Small intestine (tissue), 7 donors: Measurements from ENCODE around the gene RNF150. TPM values are rescaled to one million over a fixed set of nuclear protein-coding genes. Genes with fewer than 3 reads are reported as not detected.

Experiments
- DNase-seq, 2 donors: peaks; one replicate each; pipeline versions ENCODE4 v3.0.0 to v3.0.0-alpha.2; 2013
- FAIRE-seq: peaks from 2 replicates; lab custom pipeline; 2012; peaks lifted over from hg19 to GRCh38; lab: Jason Lieb, UNC
- H3K27ac ChIP-seq, 3 donors: one replicate each; pipeline ENCODE4 v1.5.1; 2013; ENCODE audit warnings: low read length in 2 of 3, mild to moderate bottlenecking in 2 of 3, control low read depth in 1 of 3, inconsistent platforms in 1 of 3, low read depth in 1 of 3, moderate library complexity in 1 of 3
- H3K27me3 ChIP-seq, 3 donors: one replicate each; pipeline ENCODE4 v1.6.1; 2013; ENCODE audit warnings: low read length in 3 of 3, inconsistent platforms in 1 of 3; ENCODE audit not compliant: control insufficient read depth in 3 of 3, insufficient read depth in 3 of 3
- H3K36me3 ChIP-seq, 3 donors: one replicate each; pipeline ENCODE4 v1.6.1; 2013; ENCODE audit warnings: low read length in 3 of 3, inconsistent platforms in 1 of 3, low read depth in 1 of 3, mild to moderate bottlenecking in 1 of 3, moderate library complexity in 1 of 3; ENCODE audit not compliant: control insufficient read depth in 3 of 3, insufficient read depth in 2 of 3
- H3K4me1 ChIP-seq, 3 donors: one replicate each; pipeline ENCODE4 v1.6.1; 2013; ENCODE audit warnings: low read length in 2 of 3, inconsistent platforms in 1 of 3, low read depth in 1 of 3, mild to moderate bottlenecking in 1 of 3, moderate library complexity in 1 of 3; ENCODE audit not compliant: control insufficient read depth in 3 of 3, insufficient read depth in 2 of 3
- H3K4me3 ChIP-seq, 3 donors: one replicate each; pipeline ENCODE4 v1.5.1; 2013; ENCODE audit warnings: low read length in 3 of 3, control low read depth in 1 of 3, inconsistent platforms in 1 of 3, low read depth in 1 of 3, mild to moderate bottlenecking in 1 of 3, moderate library complexity in 1 of 3
- H3K9me3 ChIP-seq, 2 donors: one replicate each; pipeline ENCODE4 v1.6.1; 2013; ENCODE audit warnings: low read depth in 1 of 2, low read length in 1 of 2; ENCODE audit not compliant: control insufficient read depth in 2 of 2, insufficient read depth in 1 of 2
- WGBS, 3 donors: extraction: QIAGEN DNeasy Blood & Tissue Kit; methylation state at CpG; one replicate each; pipeline ENCODE4 v1.1.7; 2013; 5-methylcytosine and 5-hydroxymethylcytosine counted together
- polyA plus RNA-seq, 4 donors: library from polyadenylated mRNA; stranded (reverse) in 3 of 4; unstranded in 1 of 4; fragments of 200-250 nt in 3 of 4; fragments of 120-200 nt in 1 of 4; gene quantifications; one replicate each; pipeline versions ENCODE4 v1.2.1 to v1.2.3, GENCODE V29; 2013
- donor health status: healthy with polysubstance abuse.
- donor health status: control.
- donor health status: control.
- donor health status: Bipolar disorder and iron deficiency.
- donor health status: healthy.

RNF150 gene
- polyA plus RNA-seq, 4 donors, result 0.27 to 2.3 (median 1.1) TPM; not detected in 1

- no peaks in the 10 kb centered on the region for H3K4me1 ChIP-seq
- H3K27me3 ChIP-seq, result peaks cover 0 to 5% (median 0%) of the 10 kb centered on the region in 3 donors
- 73 to 88% (median 79%) methylated on average over 3 of the region's 3 CpGs for WGBS, 3 donors
- H3K9me3 ChIP-seq, result no peaks in the 10 kb centered on the region
- no peak overlapping the region for H3K4me3 ChIP-seq
- FAIRE-seq, result no peak
- DNase-seq, result no peak
- H3K36me3 ChIP-seq, result no peaks in the 10 kb centered on the region
- H3K27ac ChIP-seq, result no peak overlapping the region
Measured at GRCh38 chr4:141140391-141141200, 7.3 kb upstream of the RNF150 start.

GRCh38 chr4:141133999-141134995 lies 1.0 kb upstream of the RNF150 start:
- 45 to 53% (median 49%) methylated on average over 11 of the region's 11 CpGs for WGBS, 3 donors
- DNase-seq, result peak in 1 of 2 donors; percentile 5
- Histone ChIP-seq H3K4me3 (no peak overlapping the region), H3K27me3 (peaks cover 2 to 31% (median 11%) of the 10 kb centered on the region in 3 donors), H3K36me3 (no peaks in the 10 kb centered on the region), H3K4me1 (no peaks in the 10 kb centered on the region), H3K27ac (no peak overlapping the region), H3K9me3 (no peaks in the 10 kb centered on the region)
- FAIRE-seq, result no peak

GRCh38 chr4:141132709-141133145 lies 542 bp downstream of the RNF150 start:
- WGBS, 3 donors, result 1% methylated on average over 21 to 42 of the region's 42 CpGs
- H3K4me1 ChIP-seq, result no peaks in the 10 kb centered on the region
- peaks cover 2 to 33% (median 11%) of the 10 kb centered on the region in 3 donors for H3K27me3 ChIP-seq
- peak overlapping the region; percentile 44 to 59 (median 49) for H3K4me3 ChIP-seq
- no peaks in the 10 kb centered on the region for H3K9me3 ChIP-seq
- H3K36me3 ChIP-seq, result no peaks in the 10 kb centered on the region
- H3K27ac ChIP-seq, result peak overlapping the region in 2 of 3 donors; percentile 24 to 42
- FAIRE-seq (no peak), DNase-seq (no peak)

- peak overlapping the region in 1 of 3 donors; percentile 28 for H3K27ac ChIP-seq
Measured at GRCh38 chr4:141132072-141132708, 1.1 kb downstream of the RNF150 start.

GRCh38 chr4:141131723-141132071 lies 1.6 kb downstream of the RNF150 start:
- Histone ChIP-seq H3K27ac (no peak overlapping the region), H3K4me1 (no peaks in the 10 kb centered on the region), H3K36me3 (no peaks in the 10 kb centered on the region), H3K9me3 (no peaks in the 10 kb centered on the region), H3K27me3 (peaks cover 2 to 33% (median 11%) of the 10 kb centered on the region in 3 donors), H3K4me3 (peak overlapping the region in 1 of 3 donors; percentile 59)
- FAIRE-seq (no peak), DNase-seq (no peak)
- 26 to 37% (median 33%) methylated on average over 8 of the region's 8 CpGs for WGBS, 3 donors

More at GRCh38 chr4:141132072-141132708, 1.1 kb downstream of the RNF150 start:
- H3K4me3 ChIP-seq, result peak overlapping the region; percentile 14 to 59 (median 49)
- H3K9me3 ChIP-seq, result no peaks in the 10 kb centered on the region
- peak in 1 of 2 donors; percentile 39 for DNase-seq
- no peak for FAIRE-seq
- WGBS, 3 donors, result 2 to 7% (median 7%) methylated on average over 48 to 64 of the region's 64 CpGs
- H3K27me3 ChIP-seq, result peaks cover 2 to 33% (median 11%) of the 10 kb centered on the region in 3 donors
- no peaks in the 10 kb centered on the region for H3K36me3 ChIP-seq
- no peaks in the 10 kb centered on the region for H3K4me1 ChIP-seq

- no peaks in the 10 kb centered on the region for H3K9me3 ChIP-seq
- no peak overlapping the region for H3K27ac ChIP-seq
- no peaks in the 10 kb centered on the region for H3K36me3 ChIP-seq
- peak overlapping the region in 1 of 3 donors; percentile 59 for H3K4me3 ChIP-seq
- no peak for DNase-seq
- 73 to 91% (median 89%) methylated on average over 6 of the region's 6 CpGs for WGBS, 3 donors
- no peak for FAIRE-seq
- H3K4me1 ChIP-seq, result no peaks in the 10 kb centered on the region
- peaks cover 2 to 33% (median 11%) of the 10 kb centered on the region in 3 donors for H3K27me3 ChIP-seq
Measured at GRCh38 chr4:141130947-141131605, 2.2 kb downstream of the RNF150 start.

- no peaks in the 10 kb centered on the region for H3K9me3 ChIP-seq
- H3K27me3 ChIP-seq, result peaks cover 2 to 16% (median 6%) of the 10 kb centered on the region in 3 donors
- H3K4me1 ChIP-seq, result no peaks in the 10 kb centered on the region
- FAIRE-seq (no peak), DNase-seq (no peak)
- H3K36me3 ChIP-seq, result peaks cover 0 to 2% (median 0%) of the 10 kb centered on the region in 3 donors
- H3K27ac ChIP-seq, result no peak overlapping the region
- H3K4me3 ChIP-seq, result no peak overlapping the region
- WGBS, 3 donors, result 65 to 70% (median 69%) methylated on average over 3 of the region's 3 CpGs
Measured at GRCh38 chr4:141127884-141128283, 5.4 kb downstream of the RNF150 start.
